ENCODE data around the gene KCTD8.

- TF ChIP-seq CTCF (IDR thresholded peaks at IDR 0.05) (no peak), POLR2A (IDR thresholded peaks at IDR 0.05) (no peak)
Measured at GRCh38 chr4:44149282-44149681, 299.3 kb downstream of the KCTD8 start.
